HepG2 (cell line): Measurements from ENCODE around the gene XPO1. TPM values are rescaled to one million over a fixed set of nuclear protein-coding genes. Genes with fewer than 3 reads are reported as not detected.
A peak's percentile ranks its signal among the peaks of the same experiment; 100 is the strongest.

ENCODE experiments used
- AKAP8 ChIP-seq: sonication (generic); formaldehyde crosslinking; IDR thresholded peaks from 2 replicates; pipeline ENCODE4 v1.5.1; 2020; ENCODE audit warnings: mild to moderate bottlenecking, missing genetic modification reagents
- ATRX ChIP-seq: sonication (generic); formaldehyde crosslinking; IDR thresholded peaks from 2 replicates; pipeline ENCODE4 v1.4.0; 2020; ENCODE audit warnings: missing genetic modification reagents, borderline replicate concordance
- GATAD2A ChIP-seq: IDR thresholded peaks from 2 replicates; pipeline ENCODE4 v1.6.1; 2016
- GTF2F1 ChIP-seq: fragments of 150-350 bp; IDR thresholded peaks from 2 replicates; pipeline ENCODE4 v1.6.1; 2014; ENCODE audit warnings: low read length
- HBP1 ChIP-seq: IDR thresholded peaks from 2 replicates; pipeline ENCODE4 v1.6.1; 2016; ENCODE audit warnings: low read depth, control low read depth
- HDAC2 ChIP-seq: sonication (generic); formaldehyde crosslinking; IDR thresholded peaks from 2 replicates; pipeline ENCODE4 v1.4.0; 2020; ENCODE audit warnings: missing genetic modification reagents
- NR2F2 ChIP-seq: IDR thresholded peaks from 2 replicates; pipeline ENCODE4 v1.6.1; 2012; ENCODE audit warnings: low read depth, inconsistent platforms, borderline replicate concordance
- PAXIP1 ChIP-seq: sonication (generic); formaldehyde crosslinking; conservative IDR thresholded peaks from 2 replicates; pipeline ENCODE4 v1.4.0; 2020; ENCODE audit warnings: mild to moderate bottlenecking, missing genetic modification reagents, moderate library complexity
- PPARG ChIP-seq: conservative IDR thresholded peaks from 2 replicates; pipeline ENCODE4 v1.6.1; 2016; ENCODE audit warnings: missing biosample characterization, missing genetic modification reagents
- SIN3B ChIP-seq: fragments of 150-350 bp; IDR thresholded peaks from 2 replicates; pipeline ENCODE4 v1.6.1; 2014; ENCODE audit warnings: low read length
- SMAD3 ChIP-seq: sonication (generic); formaldehyde crosslinking; IDR thresholded peaks from 2 replicates; pipeline ENCODE4 v1.4.0; 2020; ENCODE audit warnings: missing genetic modification reagents
- TCF7 ChIP-seq: sonication (generic); IDR thresholded peaks from 2 replicates; pipeline ENCODE4 v1.6.1; 2016; ENCODE audit warnings: antibody characterized with exemption, low read depth
- TERF1 ChIP-seq: sonication (generic); formaldehyde crosslinking; IDR thresholded peaks from 2 replicates; pipeline ENCODE4 v1.8.0; 2022; ENCODE audit warnings: mild to moderate bottlenecking, missing genetic modification reagents, moderate library complexity
- TOPORS ChIP-seq: sonication (generic); formaldehyde crosslinking; IDR thresholded peaks from 2 replicates; pipeline ENCODE4 v1.8.0; 2023; ENCODE audit warnings: mild to moderate bottlenecking, missing genetic modification reagents
- ZBTB1 ChIP-seq: sonication (generic); formaldehyde crosslinking; IDR thresholded peaks from 2 replicates; pipeline ENCODE4 v1.4.0; 2020; ENCODE audit warnings: missing genetic modification reagents, borderline replicate concordance
- ZNF235 ChIP-seq: sonication (generic); formaldehyde crosslinking; IDR thresholded peaks from 2 replicates; pipeline ENCODE4 v1.8.1; 2023; ENCODE audit warnings: mild to moderate bottlenecking, missing genetic modification reagents, borderline replicate concordance
- ZNF260 ChIP-seq: sonication (generic); formaldehyde crosslinking; IDR thresholded peaks from 2 replicates; pipeline ENCODE4 v1.4.0; 2020; ENCODE audit warnings: missing genetic modification reagents, low read depth, mild to moderate bottlenecking, borderline replicate concordance
- ZNF282 ChIP-seq: fragments of 450-650 bp; IDR thresholded peaks from 2 replicates; pipeline ENCODE4 v1.6.1; 2018; ENCODE audit not compliant: partially characterized antibody
- ZNF558 ChIP-seq: sonication (generic); formaldehyde crosslinking; IDR thresholded peaks from 2 replicates; pipeline ENCODE4 v1.9.0; 2022; ENCODE audit warnings: mild to moderate bottlenecking, missing genetic modification reagents, borderline replicate concordance
- ZNF850 ChIP-seq: sonication (generic); formaldehyde crosslinking; conservative IDR thresholded peaks from 2 replicates; pipeline ENCODE4 v1.9.0; 2021; ENCODE audit warnings: mild to moderate bottlenecking, missing genetic modification reagents
- ZSCAN12 ChIP-seq: sonication (generic); formaldehyde crosslinking; IDR thresholded peaks from 2 replicates; pipeline ENCODE4 v1.9.0; 2021; ENCODE audit warnings: mild to moderate bottlenecking, missing genetic modification reagents
- polyA plus RNA-seq, 8 experiments: library from polyadenylated mRNA; depleted of rRNA in 3 of 8; stranded (reverse) in 7 of 8; unstranded in 1 of 8; fragments of >200 nt; fragmentation: Illumina TruSeq in 4 of 8; extraction: Trizol in 4 of 8; gene quantifications; 2 replicates each; pipeline versions ENCODE4 v1.2.1 to v1.2.3, GENCODE V29; 2011 to 2016; ENCODE audit warnings: low read depth in 4 of 8, missing spikeins in 1 of 8, mixed read lengths in 1 of 8; ENCODE audit not compliant: insufficient read depth in 1 of 8
- total RNA-seq, 5 experiments: library from RNA; depleted of rRNA; stranded (reverse); fragments of >200 nt; fragmentation: Illumina TruSeq; extraction: Trizol; gene quantifications; 2 replicates each; pipeline ENCODE4 v1.2.3, GENCODE V29; 2016; ENCODE audit warnings: low read depth in 1 of 5
- TF ChIP-seq, protein P1 (sequence below): fragments of 450-650 bp; IDR thresholded peaks from 2 replicates; pipeline ENCODE4 v1.6.1; 2017
- TF ChIP-seq, protein P2 (sequence below): sonication (generic); formaldehyde crosslinking; IDR thresholded peaks from 2 replicates; pipeline ENCODE4 v1.4.0; 2020; ENCODE audit warnings: mild to moderate bottlenecking, missing genetic modification reagents

XPO1 gene
- total and polyA plus RNA-seq, 2 of the 13 experiments (the other 11 are each of a cell fraction or from before 2014, with no cell fraction given), result 67.4 to 212 TPM

DNA sequence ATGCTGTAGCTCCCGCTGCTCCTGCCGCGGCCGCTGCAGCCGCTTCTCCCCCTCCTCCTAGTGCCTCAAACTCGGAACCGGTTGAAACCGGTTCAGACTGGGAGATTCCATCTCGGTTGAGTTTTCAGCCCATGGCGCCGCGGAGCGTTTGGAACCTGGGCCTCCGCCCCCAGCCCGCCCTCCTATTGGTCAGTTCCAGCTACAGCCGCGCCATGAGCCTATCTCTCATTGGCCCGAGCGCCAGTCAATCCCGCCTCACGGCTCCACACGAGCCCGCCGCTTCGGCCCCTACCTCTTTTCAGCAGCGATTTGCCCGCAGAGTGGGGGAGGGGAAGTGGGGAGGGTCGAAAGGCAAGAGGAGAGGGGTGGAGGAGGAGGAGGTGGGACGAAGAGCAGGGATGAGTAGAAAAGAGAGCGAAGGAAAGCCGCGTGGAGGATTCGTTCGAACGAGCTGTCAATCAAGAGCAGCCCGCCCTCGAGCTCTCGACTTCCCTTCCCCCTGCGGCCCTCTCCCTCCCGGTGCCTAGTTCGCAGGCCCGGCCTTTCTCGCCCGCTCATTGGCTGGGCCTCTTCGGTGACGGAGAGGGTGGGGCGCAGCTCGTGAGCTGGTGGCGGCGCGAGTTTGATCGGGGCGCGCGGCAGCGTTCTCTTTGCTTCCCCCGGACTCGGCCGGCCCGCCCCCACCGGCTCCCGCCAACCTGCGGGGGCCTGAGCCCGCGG is at the start of gene XPO1 (continued):
- TF ChIP-seq, protein P1, sequence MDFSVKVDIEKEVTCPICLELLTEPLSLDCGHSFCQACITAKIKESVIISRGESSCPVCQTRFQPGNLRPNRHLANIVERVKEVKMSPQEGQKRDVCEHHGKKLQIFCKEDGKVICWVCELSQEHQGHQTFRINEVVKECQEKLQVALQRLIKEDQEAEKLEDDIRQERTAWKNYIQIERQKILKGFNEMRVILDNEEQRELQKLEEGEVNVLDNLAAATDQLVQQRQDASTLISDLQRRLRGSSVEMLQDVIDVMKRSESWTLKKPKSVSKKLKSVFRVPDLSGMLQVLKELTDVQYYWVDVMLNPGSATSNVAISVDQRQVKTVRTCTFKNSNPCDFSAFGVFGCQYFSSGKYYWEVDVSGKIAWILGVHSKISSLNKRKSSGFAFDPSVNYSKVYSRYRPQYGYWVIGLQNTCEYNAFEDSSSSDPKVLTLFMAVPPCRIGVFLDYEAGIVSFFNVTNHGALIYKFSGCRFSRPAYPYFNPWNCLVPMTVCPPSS, result no peak
- peak; percentile 72; the same call in 1 of the 2 replicates for TF ChIP-seq HBP1 (CRISPR knock-in tag)
- no peak for TF ChIP-seq ZBTB1 (CRISPR knock-in tag)
- TF ChIP-seq GTF2F1, result no peak
- no peak for TF ChIP-seq ZNF260 (CRISPR knock-in tag)
- peak; percentile 76 for TF ChIP-seq HDAC2 (CRISPR knock-in tag)
- TF ChIP-seq ZNF850, result no peak
- TF ChIP-seq TCF7, result peak; percentile 68
- no peak for TF ChIP-seq ZNF282
- TF ChIP-seq, protein P2, sequence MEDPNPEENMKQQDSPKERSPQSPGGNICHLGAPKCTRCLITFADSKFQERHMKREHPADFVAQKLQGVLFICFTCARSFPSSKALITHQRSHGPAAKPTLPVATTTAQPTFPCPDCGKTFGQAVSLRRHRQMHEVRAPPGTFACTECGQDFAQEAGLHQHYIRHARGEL (CRISPR knock-in tag), result no peak
- no peak for TF ChIP-seq TERF1
- TF ChIP-seq NR2F2, result no peak; the same call in 1 of the 2 replicates
- peak; percentile 85; the same call in 1 of the 2 replicates for TF ChIP-seq TOPORS (CRISPR knock-in tag)
- no peak for TF ChIP-seq ATRX (CRISPR knock-in tag)
- TF ChIP-seq AKAP8 (CRISPR knock-in tag), result no peak
- peak; percentile 36; the same call in 1 of the 2 replicates for TF ChIP-seq PPARG (CRISPR knock-in tag)
- TF ChIP-seq SIN3B, result peak; percentile 82
- peak; percentile 57; the same call in 1 of the 2 replicates for TF ChIP-seq SMAD3
- peak; percentile 38; the same call in 1 of the 2 replicates for TF ChIP-seq GATAD2A (CRISPR knock-in tag)
- TF ChIP-seq ZNF558, result 0 out of 2 replicates have a peak, but pooled peaks have one; percentile 48
- peak; percentile 87; the same call in 1 of the 2 replicates for TF ChIP-seq ZSCAN12 (CRISPR knock-in tag)
- peak; percentile 18; the same call in 1 of the 2 replicates for TF ChIP-seq ZNF235 (CRISPR knock-in tag)
- TF ChIP-seq PAXIP1 (CRISPR knock-in tag), result peak; percentile 80
